ENCODE measurements around the gene ZNF446. TPM values are rescaled to one million over a fixed set of nuclear protein-coding genes. Genes with fewer than 3 reads are reported as not detected.

The ZNF446 gene
- total RNA-seq, 1 donor from 2014 or later = 17.4 TPM

- TF ChIP-seq CTCF (conservative IDR thresholded peaks at IDR 0.05) = no peak
- Mint-ChIP-seq H3K27ac (peak overlapping the region; percentile 70), H3K27me3 (no peaks in the 10 kb centered on the region), H3K4me1 (ENCODE audit: unreplicated experiment) (peaks cover 10% of the 10 kb centered on the region), H3K36me3 (no peaks in the 10 kb centered on the region), H3K9me3 (no peaks in the 10 kb centered on the region), H3K4me3 (peak overlapping the region; percentile 96)
- no peak for DNase-seq (ENCODE audit: extremely low spot score, unreplicated experiment)
Observed at GRCh38 chr19:58474291-58474996, 1.7 kb upstream of the ZNF446 start.

- Mint-ChIP-seq H3K27me3 (no peaks in the 10 kb centered on the region), H3K27ac (peak overlapping the region; percentile 93), H3K4me1 (ENCODE audit: unreplicated experiment) (peaks cover 10% of the 10 kb centered on the region), H3K9me3 (no peaks in the 10 kb centered on the region), H3K36me3 (no peaks in the 10 kb centered on the region), H3K4me3 (peak overlapping the region; percentile 96)
- no peak for TF ChIP-seq CTCF (conservative IDR thresholded peaks at IDR 0.05)
- DNase-seq (ENCODE audit: extremely low spot score, unreplicated experiment) = no peak
Observed at GRCh38 chr19:58474997-58475713, 997 bp upstream of the ZNF446 start.

GRCh38 chr19:58476498-58477015 lies 405 bp downstream of the ZNF446 start:
- H3K27me3 Mint-ChIP-seq = no peaks in the 10 kb centered on the region
- H3K4me1 Mint-ChIP-seq (ENCODE audit: unreplicated experiment) = peaks cover 10% of the 10 kb centered on the region
- H3K4me3 Mint-ChIP-seq = peak overlapping the region; percentile 96
- H3K27ac Mint-ChIP-seq = peak overlapping the region; percentile 90
- no peak for DNase-seq (ENCODE audit: extremely low spot score, unreplicated experiment)
- TF ChIP-seq CTCF (conservative IDR thresholded peaks at IDR 0.05) = no peak
- no peaks in the 10 kb centered on the region for H3K9me3 Mint-ChIP-seq
- H3K36me3 Mint-ChIP-seq = no peaks in the 10 kb centered on the region

GRCh38 chr19:58477130-58477529 lies 978 bp downstream of the ZNF446 start:
- Mint-ChIP-seq H3K4me3 (peak overlapping the region; percentile 96), H3K9me3 (no peaks in the 10 kb centered on the region), H3K4me1 (ENCODE audit: unreplicated experiment) (peaks cover 10% of the 10 kb centered on the region), H3K27me3 (no peaks in the 10 kb centered on the region), H3K36me3 (no peaks in the 10 kb centered on the region), H3K27ac (peak overlapping the region; percentile 90)
- TF ChIP-seq CTCF (conservative IDR thresholded peaks at IDR 0.05) = no peak
- DNase-seq (ENCODE audit: extremely low spot score, unreplicated experiment) = no peak

GRCh38 chr19:58477871-58478270 lies 1.7 kb downstream of the ZNF446 start:
- TF ChIP-seq CTCF (conservative IDR thresholded peaks at IDR 0.05) = no peak
- no peaks in the 10 kb centered on the region for H3K9me3 Mint-ChIP-seq
- H3K27ac Mint-ChIP-seq = no peak overlapping the region
- no peaks in the 10 kb centered on the region for H3K36me3 Mint-ChIP-seq
- H3K27me3 Mint-ChIP-seq = no peaks in the 10 kb centered on the region
- no peak overlapping the region for H3K4me3 Mint-ChIP-seq
- DNase-seq (ENCODE audit: extremely low spot score, unreplicated experiment) = no peak
- H3K4me1 Mint-ChIP-seq (ENCODE audit: unreplicated experiment) = peaks cover 10% of the 10 kb centered on the region

Data from type B pancreatic cell (in vitro differentiated cells).